Stimulated activated CD8-positive, alpha-beta memory T cell treated with anti-CD3 and anti-CD28 coated beads, Interleukin-15, amount 100 ng/mL, for 48 hours (primary cell): ENCODE measurements around the gene ATP11A.

Experiments used
- DNase-seq, 2 donors: peaks; one replicate each; pipeline ENCODE4 v3.0.0-alpha.2; 2020; ENCODE audit warnings: low read depth in 2 of 2

ATP11A gene

GRCh38 chr13:112818040-112818697 lies 128.3 kb downstream of the ATP11A start:
- no peak for DNase-seq

DNA sequence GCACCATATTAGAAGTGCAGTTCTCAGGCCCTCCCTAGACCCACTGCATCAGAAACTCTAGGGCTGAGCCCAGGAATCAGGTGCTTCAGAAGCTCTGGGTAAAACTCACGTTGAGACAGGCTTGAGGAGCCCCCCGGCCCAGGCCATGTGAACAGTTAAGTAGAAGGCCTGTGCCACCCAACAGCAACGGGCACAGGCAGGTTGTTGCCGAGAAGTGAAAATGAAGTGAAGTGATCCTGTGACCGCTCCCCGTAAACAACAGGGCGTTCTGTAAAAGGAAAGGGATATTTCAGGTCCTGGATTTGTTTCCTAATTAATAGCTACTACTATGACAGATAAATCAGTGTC lies 128.8 kb downstream of the ATP11A start:
- no peak for DNase-seq

DNA sequence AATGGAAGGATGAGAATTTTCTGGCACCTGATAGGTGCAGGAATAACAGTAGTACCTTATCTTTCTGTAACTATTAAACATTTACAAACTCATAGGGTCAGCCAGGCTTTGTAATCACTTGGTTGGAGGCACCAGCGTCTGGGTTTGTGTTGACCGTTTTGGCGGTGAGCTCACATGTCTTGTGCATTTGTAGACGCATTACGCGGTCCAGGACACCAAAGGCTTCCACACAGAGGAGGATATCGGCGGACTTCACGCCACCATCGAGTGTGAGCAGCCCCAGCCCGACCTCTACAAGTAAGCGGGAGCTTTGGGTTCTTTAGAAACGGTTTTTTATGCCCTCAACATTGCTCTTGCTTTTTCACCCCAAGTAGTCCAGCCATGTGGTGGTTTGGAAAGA lies 129.3 kb downstream of the ATP11A start:
- no peak for DNase-seq

- DNase-seq = no peak
Measured at GRCh38 chr13:112819816-112820215, 130.0 kb downstream of the ATP11A start.

DNA sequence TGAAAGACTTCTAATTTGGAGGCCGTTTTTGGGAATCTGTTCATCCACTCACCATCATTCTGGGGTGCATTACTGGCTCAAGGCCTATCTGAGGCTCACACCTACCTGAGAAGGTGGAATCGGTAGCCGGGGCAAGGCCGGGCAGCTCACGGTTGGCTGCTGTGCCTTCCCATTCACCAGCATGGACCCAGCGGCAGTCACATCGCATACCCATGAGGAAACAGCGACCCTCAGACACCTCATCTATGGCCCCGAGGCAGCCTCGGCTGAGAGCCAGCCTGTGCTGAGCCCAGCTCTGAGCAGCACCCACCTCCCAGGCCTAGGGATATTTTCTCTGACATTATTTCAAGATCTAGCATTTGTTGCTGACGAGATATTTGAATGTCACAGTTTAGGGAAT lies 130.5 kb downstream of the ATP11A start:
- DNase-seq = no peak

GRCh38 chr13:112821340-112822055 lies 131.7 kb downstream of the ATP11A start:
- no peak for DNase-seq

DNA sequence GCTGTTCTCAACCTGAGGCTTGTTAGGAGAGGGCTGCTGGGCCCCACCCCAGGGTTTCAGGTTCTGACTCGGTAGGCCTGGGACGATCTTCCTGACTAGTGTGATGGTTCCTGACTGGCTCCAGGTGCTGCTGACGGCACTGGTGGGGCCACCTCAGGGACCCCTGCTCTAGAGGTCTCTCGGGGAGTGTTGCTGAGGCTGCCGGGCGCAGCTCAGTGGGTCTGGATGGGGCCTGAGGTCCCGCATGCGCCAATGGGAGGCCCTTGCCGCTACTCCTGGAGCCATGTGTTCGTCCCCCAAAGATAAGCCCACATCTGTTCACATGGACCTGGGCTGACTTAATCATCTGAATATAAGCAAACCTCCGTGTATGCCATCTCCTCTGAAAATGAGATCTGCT lies 133.0 kb downstream of the ATP11A start:
- no peak for DNase-seq

- no peak for DNase-seq
Measured at GRCh38 chr13:112824429-112824828, 134.6 kb downstream of the ATP11A start.

GRCh38 chr13:112825071-112825470 lies 135.2 kb downstream of the ATP11A start:
- no peak for DNase-seq

DNA sequence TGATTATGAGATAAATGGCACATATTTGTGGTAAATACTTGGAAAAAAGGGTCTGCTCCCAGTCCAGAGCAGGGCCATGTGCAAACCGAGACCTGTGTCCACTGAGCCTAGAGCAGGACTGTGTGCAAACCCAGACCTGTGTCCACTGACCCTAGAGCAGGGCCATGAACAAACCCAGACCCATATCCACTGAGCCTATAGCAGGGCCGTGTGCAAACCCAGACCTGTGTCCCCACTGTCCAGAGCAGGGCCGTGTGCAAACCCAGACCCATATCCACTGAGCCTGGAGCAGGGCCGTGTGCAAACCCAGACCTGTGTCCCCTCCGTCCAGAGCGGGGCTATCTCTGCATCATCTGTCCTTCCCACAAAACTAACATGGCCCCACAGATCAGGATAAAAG lies 136.0 kb downstream of the ATP11A start:
- DNase-seq = no peak

DNA sequence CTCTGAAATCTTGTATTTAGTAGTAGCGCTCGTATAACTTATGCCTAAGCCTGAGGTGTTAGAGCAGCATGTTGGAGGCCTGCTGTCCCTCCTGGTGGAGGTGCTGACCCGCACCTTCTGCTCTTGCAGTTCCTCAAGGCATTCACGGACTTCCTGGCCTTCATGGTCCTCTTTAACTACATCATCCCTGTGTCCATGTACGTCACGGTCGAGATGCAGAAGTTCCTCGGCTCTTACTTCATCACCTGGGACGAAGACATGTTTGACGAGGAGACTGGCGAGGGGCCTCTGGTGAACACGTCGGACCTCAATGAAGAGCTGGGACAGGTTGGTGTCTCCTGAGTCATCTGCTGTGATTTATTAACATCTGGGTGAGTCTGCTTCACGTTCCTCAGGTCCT lies 136.7 kb downstream of the ATP11A start:
- DNase-seq = no peak

DNA sequence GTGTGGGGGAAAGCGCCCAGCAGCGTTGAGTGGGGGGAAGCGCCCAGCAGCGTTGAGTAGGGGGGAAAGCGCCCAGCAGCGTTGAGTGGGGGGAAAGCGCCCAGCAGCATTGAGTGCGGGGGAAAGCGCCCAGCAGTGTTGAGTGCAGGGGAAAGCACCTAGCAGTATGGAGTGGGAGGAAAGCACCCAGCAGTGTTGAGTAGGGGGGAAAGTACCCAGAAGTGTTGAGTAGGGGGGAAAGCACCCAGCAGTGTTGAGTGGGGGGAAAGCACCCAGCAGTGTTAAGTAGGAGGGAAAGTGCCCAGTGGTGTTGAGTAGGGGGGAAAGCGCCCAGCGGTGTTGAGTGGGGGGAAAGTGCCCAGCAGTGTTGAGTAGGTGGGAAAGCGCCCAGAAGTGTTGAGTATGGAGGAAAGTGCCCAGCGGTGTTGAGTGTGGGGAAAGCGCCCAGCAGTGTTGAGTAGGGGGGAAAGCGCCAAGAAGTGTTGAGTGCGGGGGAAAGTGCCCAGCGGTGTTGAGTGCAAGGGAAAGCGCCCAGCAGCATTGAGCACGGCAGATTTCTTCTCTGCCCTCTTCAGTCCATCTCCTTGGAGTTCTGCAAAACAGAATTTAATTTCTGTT lies 138.4 kb downstream of the ATP11A start:
- DNase-seq = no peak

DNA sequence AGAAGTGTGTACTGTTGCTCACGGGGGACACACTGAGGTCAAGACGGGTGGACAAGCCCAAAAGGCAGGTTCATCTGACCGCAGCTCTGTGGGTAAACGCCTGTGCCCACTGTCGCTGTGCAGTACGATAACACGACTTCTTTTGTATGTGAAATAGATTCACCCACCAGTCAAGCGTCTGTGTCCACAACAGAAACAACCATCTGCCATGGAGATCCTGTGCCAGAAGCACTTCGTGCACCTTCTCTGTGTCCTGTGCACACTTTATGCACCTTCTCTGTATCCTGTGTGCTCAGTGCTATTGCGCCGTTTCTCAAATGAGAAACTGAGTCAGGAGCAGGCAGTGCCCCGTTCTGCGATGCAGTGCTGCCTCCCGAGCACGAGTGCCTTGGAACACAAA lies 138.9 kb downstream of the ATP11A start:
- no peak for DNase-seq

DNA sequence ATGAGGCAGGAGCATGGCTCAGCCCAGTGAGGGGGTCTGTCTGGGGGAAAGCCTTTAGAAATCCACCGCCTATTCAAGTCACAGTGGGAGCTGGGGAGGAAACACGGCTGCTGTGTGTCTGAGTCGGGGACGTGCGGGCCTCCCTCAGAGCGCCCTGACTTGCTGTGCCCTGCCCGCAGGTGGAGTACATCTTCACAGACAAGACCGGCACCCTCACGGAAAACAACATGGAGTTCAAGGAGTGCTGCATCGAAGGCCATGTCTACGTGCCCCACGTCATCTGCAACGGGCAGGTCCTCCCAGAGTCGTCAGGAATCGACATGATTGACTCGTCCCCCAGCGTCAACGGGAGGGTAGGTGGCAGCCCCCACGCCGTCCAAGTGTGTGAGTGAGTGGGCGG lies 141.4 kb downstream of the ATP11A start:
- DNase-seq = no peak

GRCh38 chr13:112831801-112832200 lies 142.0 kb downstream of the ATP11A start:
- DNase-seq = no peak

DNA sequence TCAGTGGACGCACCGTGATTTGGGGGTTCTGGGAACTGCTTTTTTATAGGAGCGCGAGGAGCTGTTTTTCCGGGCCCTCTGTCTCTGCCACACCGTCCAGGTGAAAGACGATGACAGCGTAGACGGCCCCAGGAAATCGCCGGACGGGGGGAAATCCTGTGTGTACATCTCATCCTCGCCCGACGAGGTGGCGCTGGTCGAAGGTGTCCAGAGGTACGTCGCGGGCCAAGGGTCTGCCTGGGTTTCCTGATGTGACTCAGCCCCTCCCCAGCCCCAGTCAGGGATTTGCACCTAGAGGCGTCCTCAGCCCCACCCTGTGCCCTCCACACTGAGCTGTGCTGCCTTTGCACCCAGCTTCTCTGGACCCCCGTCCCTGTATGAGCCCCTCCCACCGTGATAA lies 143.0 kb downstream of the ATP11A start:
- DNase-seq = no peak

DNA sequence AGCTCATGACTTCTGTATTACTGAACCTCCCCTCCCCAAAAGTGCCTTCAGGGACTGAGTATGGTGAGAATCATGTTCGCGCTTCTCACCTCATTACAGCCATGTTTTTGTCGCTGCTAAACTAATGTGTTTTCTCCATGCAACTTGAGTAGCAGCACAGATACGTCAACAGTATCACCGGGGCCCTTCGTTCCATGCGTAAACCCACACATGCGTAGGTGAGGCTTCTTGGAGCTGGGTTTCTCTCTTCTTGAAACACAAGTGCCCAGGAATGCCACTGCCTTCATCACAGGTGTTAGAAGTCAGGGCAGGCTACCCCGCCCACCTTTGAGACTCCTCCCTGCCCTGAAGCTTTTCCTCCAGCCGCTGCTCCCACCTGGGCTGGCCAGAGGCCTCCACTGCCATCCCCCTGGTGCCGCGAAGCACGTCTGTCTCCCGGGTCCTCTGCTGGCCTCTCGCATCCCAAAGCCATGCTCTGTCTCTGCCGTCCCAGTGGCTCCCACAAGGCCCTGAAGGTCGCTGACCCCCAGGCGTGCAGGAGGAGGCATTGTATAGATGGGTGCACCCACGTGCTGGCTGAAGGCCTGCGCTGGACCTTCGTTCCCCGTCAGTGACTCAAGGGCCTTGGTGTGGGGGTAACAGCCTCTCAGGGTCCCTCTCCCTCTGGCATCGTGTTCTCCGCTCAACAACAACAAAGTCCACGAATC lies 143.9 kb downstream of the ATP11A start:
- no peak for DNase-seq

DNA sequence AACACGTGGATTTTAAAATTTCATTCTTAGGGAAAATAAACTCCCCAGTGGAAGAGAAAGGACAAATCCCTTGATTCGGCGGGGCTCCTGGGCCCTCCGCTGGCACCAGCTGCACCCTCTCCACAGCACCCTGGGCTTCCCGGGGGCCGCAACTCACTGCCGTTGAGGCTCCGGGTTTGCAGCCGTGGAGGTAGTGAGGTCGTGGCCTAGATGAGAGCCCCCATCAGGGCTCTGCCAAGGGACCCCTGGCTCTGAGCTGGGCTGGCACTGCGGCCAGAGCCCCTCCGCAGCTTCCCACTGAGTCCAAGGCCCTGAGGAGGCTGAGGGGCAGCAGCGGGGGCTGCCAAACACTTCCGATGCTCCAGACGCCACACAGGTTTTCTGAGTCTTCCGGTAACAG lies 145.5 kb downstream of the ATP11A start:
- no peak for DNase-seq

- DNase-seq = no peak
Measured at GRCh38 chr13:112835796-112836195, 146.0 kb downstream of the ATP11A start.

GRCh38 chr13:112836940-112837339 lies 147.1 kb downstream of the ATP11A start:
- DNase-seq = no peak

DNA sequence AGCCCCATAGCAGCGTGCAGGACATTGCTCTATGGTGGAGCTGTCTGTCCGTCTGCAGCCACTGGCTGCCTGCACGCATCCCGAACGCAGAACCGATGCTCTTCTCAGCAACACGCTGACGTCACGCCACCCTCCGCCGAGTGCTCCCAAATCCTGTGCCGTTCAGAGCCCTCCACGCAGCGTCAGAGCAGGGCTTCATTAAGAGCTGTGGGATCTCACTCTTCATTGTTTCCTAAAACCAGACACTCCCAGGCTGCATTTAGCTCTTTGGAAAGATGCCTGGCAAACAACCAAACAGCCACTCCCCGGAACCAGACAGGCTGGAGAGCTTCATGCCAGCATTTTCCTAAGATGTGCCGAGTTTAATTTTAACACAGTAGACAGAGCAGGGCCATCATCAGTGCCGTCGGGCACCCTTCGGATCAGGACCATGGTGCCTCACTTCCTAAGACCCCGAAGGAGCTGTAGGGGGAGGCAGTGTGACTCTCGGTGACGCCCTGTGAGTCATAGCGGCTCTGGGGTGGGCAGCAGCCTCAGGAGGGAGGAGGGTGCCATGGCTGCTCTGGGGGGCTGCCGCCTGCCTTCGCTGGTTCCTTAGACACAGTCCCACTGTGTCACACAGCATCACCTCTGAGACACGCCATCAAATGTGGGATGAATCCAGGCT lies 147.7 kb downstream of the ATP11A start:
- no peak for DNase-seq
